H1 (cell line): ENCODE measurements around the gene RAMACL. TPM values are rescaled to one million over a fixed set of nuclear protein-coding genes. Genes with fewer than 3 reads are reported as not detected.

Experiments used
- CTCF ChIA-PET: fragments of 300-600 bp; sonication (Branson Sonifier 250); formaldehyde crosslinking; loops from one replicate; lab custom pipeline; 2021; ENCODE audit not compliant: partially characterized antibody; lab: Charles Lee
- POLR2A ChIA-PET: fragments of 300-600 bp; sonication (Branson Sonifier 250); formaldehyde crosslinking; loops from one replicate; lab custom pipeline; 2021; ENCODE audit warnings: inconsistent platforms; ENCODE audit not compliant: partially characterized antibody; lab: Charles Lee
- DNase-seq, 2 experiments: peaks; one replicate each; pipeline versions ENCODE4 v3.0.0 to v3.0.0-alpha.2; 2010 to 2022; ENCODE audit warnings: low spot score in 2 of 2, low read depth in 1 of 2, mixed read lengths in 1 of 2
- FAIRE-seq: peaks from 2 replicates; lab custom pipeline; 2011; peaks lifted over from hg19 to GRCh38; lab: Jason Lieb, UNC
- H2AFZ ChIP-seq: 2 replicates; pipeline ENCODE4 v1.8.1; 2012; ENCODE audit warnings: low read length, inconsistent platforms
- H2AK5ac ChIP-seq: 2 replicates; pipeline ENCODE4 v1.6.1; 2013; ENCODE audit warnings: low read depth, low read length
- H2BK120ac ChIP-seq: replicated peaks from 2 replicates; pipeline ENCODE3; 2013; ENCODE audit warnings: low read depth, low read length, inconsistent platforms
- H2BK12ac ChIP-seq: 2 replicates; pipeline ENCODE4 v1.6.1; 2013; ENCODE audit warnings: low read depth, low read length
- H2BK15ac ChIP-seq: 2 replicates; pipeline ENCODE4 v1.6.1; 2013; ENCODE audit warnings: low read length
- H2BK20ac ChIP-seq: 2 replicates; pipeline ENCODE4 v1.6.1; 2013; ENCODE audit warnings: low read length
- H2BK5ac ChIP-seq: 2 replicates; pipeline ENCODE4 v1.6.1; 2013; ENCODE audit warnings: low read depth, low read length
- H3K14ac ChIP-seq: 2 replicates; pipeline ENCODE4 v1.6.1; 2013; ENCODE audit warnings: inconsistent platforms; ENCODE audit not compliant: insufficient read length
- H3K18ac ChIP-seq: 2 replicates; pipeline ENCODE4 v1.6.1; 2013; ENCODE audit warnings: low read length; ENCODE audit errors: extremely low read depth
- H3K23ac ChIP-seq: 2 replicates; pipeline ENCODE4 v1.6.1; 2013; ENCODE audit warnings: inconsistent platforms; ENCODE audit not compliant: insufficient read length
- H3K23me2 ChIP-seq: 2 replicates; pipeline ENCODE4 v1.6.1; 2013; ENCODE audit warnings: low read depth, low read length
- H3K27ac ChIP-seq: 2 replicates; pipeline ENCODE4 v1.6.1; 2011; ENCODE audit warnings: low read depth, low read length, inconsistent platforms
- H3K27me3 ChIP-seq, 4 experiments: replicated peaks in 1 of 4; 1 replicate in 1 of 4; 2 replicates in 3 of 4; pipeline versions ENCODE4 v1.6.1 to v1.8.1; 2011 to 2013; ENCODE audit warnings: low read length in 3 of 4, mild to moderate bottlenecking in 3 of 4, inconsistent platforms in 2 of 4, mixed read lengths in 2 of 4, moderate library complexity in 1 of 4; ENCODE audit not compliant: control insufficient read depth in 3 of 4, insufficient read depth in 3 of 4; ENCODE audit errors: extremely low read depth in 1 of 4
- H3K36me3 ChIP-seq, 4 experiments: 2 replicates each; pipeline versions ENCODE4 v1.6.1 to v1.8.1; 2011 to 2013; ENCODE audit warnings: mild to moderate bottlenecking in 4 of 4, low read length in 3 of 4, moderate library complexity in 2 of 4, control low read depth in 1 of 4, inconsistent platforms in 1 of 4; ENCODE audit not compliant: insufficient read depth in 4 of 4, control insufficient read depth in 2 of 4
- H3K4ac ChIP-seq: replicated peaks from 2 replicates; pipeline ENCODE3; 2013; ENCODE audit warnings: low read length, low read depth, mixed read lengths, inconsistent platforms; ENCODE audit not compliant: insufficient read length
- H3K4me1 ChIP-seq, 4 experiments: replicated peaks in 1 of 4; 1 replicate in 1 of 4; 2 replicates in 3 of 4; pipeline versions ENCODE4 v1.6.1 to v1.8.1; 2011 to 2013; ENCODE audit warnings: low read length in 3 of 4, inconsistent platforms in 2 of 4, mixed read lengths in 1 of 4; ENCODE audit not compliant: insufficient read depth in 4 of 4, control insufficient read depth in 3 of 4
- H3K4me2 ChIP-seq, 2 experiments: 2 replicates each; pipeline versions ENCODE4 v1.6.1 to v1.8.1; 2011 to 2013; ENCODE audit warnings: low read depth in 2 of 2, low read length in 2 of 2, control low read depth in 1 of 2, inconsistent platforms in 1 of 2, mild to moderate bottlenecking in 1 of 2; ENCODE audit not compliant: insufficient read depth in 1 of 2
- H3K4me3 ChIP-seq, 4 experiments: fragments of 200-600, 300-600 bp in 1 of 4; sonication (generic), shearing (Covaris generic), sonication (Bioruptor Twin) in 1 of 4; 2 replicates each; pipeline versions ENCODE4 v1.5.1 to v1.8.1; 2011 to 2016; ENCODE audit warnings: low read length in 4 of 4, low read depth in 3 of 4, control low read depth in 2 of 4, inconsistent platforms in 2 of 4, mild to moderate bottlenecking in 2 of 4, mixed read lengths in 1 of 4, moderate library complexity in 1 of 4; ENCODE audit not compliant: insufficient read depth in 2 of 4; ENCODE audit errors: extremely low read depth in 1 of 4
- H3K56ac ChIP-seq: replicated peaks from 2 replicates; pipeline ENCODE3; 2013; ENCODE audit warnings: low read depth, mild to moderate bottlenecking, mixed read lengths, low read length, inconsistent platforms; ENCODE audit not compliant: insufficient read length
- H3K79me1 ChIP-seq: 2 replicates; pipeline ENCODE4 v1.6.1; 2013; ENCODE audit warnings: low read depth, low read length, control low read depth
- H3K79me2 ChIP-seq, 2 experiments: 2 replicates each; pipeline versions ENCODE4 v1.6.1 to v1.8.1; 2012 to 2013; ENCODE audit warnings: low read length in 2 of 2, mild to moderate bottlenecking in 2 of 2, inconsistent platforms in 1 of 2; ENCODE audit not compliant: insufficient read depth in 2 of 2, control insufficient read depth in 1 of 2
- H3K9ac ChIP-seq, 4 experiments: replicated peaks in 1 of 4; 1 replicate in 1 of 4; 2 replicates in 3 of 4; pipeline versions ENCODE4 v1.6.1 to v1.8.1; 2011 to 2013; ENCODE audit warnings: low read depth in 3 of 4, low read length in 3 of 4, control low read depth in 2 of 4, mild to moderate bottlenecking in 2 of 4, moderate library complexity in 2 of 4, inconsistent platforms in 1 of 4; ENCODE audit errors: extremely low read depth in 1 of 4
- H3K9me3 ChIP-seq, 2 experiments: 2 replicates each; pipeline versions ENCODE4 v1.6.1 to v1.8.1; 2012 to 2013; ENCODE audit warnings: mild to moderate bottlenecking in 2 of 2, moderate library complexity in 2 of 2, control low read depth in 1 of 2, inconsistent platforms in 1 of 2, low read depth in 1 of 2, low read length in 1 of 2, mixed read lengths in 1 of 2; ENCODE audit not compliant: insufficient read depth in 2 of 2
- H4K20me1 ChIP-seq, 2 experiments: replicated peaks in 1 of 2; 2 replicates each; pipeline versions ENCODE3 to v1.8.1; 2011 to 2013; ENCODE audit warnings: inconsistent platforms in 2 of 2, low read length in 2 of 2, mild to moderate bottlenecking in 1 of 2; ENCODE audit not compliant: insufficient read depth in 2 of 2, control insufficient read depth in 1 of 2
- H4K5ac ChIP-seq: 2 replicates; pipeline ENCODE4 v1.6.1; 2013; ENCODE audit warnings: low read length, low read depth, mixed read lengths, inconsistent platforms; ENCODE audit not compliant: insufficient read length
- H4K8ac ChIP-seq: 2 replicates; pipeline ENCODE4 v1.8.0; 2013; ENCODE audit warnings: mild to moderate bottlenecking, moderate library complexity, low read length, inconsistent platforms; ENCODE audit not compliant: insufficient read depth; ENCODE audit errors: extremely low read depth
- H4K91ac ChIP-seq: replicated peaks from 2 replicates; pipeline ENCODE3; 2013; ENCODE audit warnings: low read length, mixed read lengths, inconsistent platforms; ENCODE audit not compliant: insufficient read length
- CHD2 ChIP-seq: IDR thresholded peaks from 2 replicates; pipeline ENCODE4 v1.6.1; 2012; ENCODE audit warnings: low read length, improper control_type of control experiment
- HDAC2 ChIP-seq, 2 experiments: fragments of 300-600 bp in 1 of 2; sonication (generic) in 1 of 2; IDR thresholded peaks; 2 replicates each; pipeline ENCODE4 v1.6.1; 2011 to 2012; ENCODE audit warnings: low read depth in 2 of 2, low read length in 2 of 2, mild to moderate bottlenecking in 2 of 2, moderate library complexity in 2 of 2, borderline replicate concordance in 1 of 2, inconsistent platforms in 1 of 2
- NANOG ChIP-seq: IDR thresholded peaks from 2 replicates; pipeline ENCODE4 v1.6.1; 2011; ENCODE audit warnings: low read length, low read depth, mild to moderate bottlenecking, inconsistent platforms; ENCODE audit not compliant: insufficient read depth, poor library complexity, severe bottlenecking
- POU5F1 ChIP-seq: IDR thresholded peaks from 2 replicates; pipeline ENCODE4 v1.6.1; 2011; ENCODE audit warnings: low read depth, mild to moderate bottlenecking, low read length, moderate library complexity
- TEAD4 ChIP-seq: IDR thresholded peaks from 2 replicates; pipeline ENCODE4 v1.6.1; 2012; ENCODE audit warnings: low read depth, low read length, inconsistent platforms, mixed read lengths
- WGBS, 2 experiments: shearing (Covaris generic) in 1 of 2; methylation state at CpG; one replicate each; pipeline versions ENCODE4 v1.1.6 to v1.1.7; 2013 to 2015; ENCODE audit warnings: low lambda C conversion rate in 2 of 2, mixed read lengths in 2 of 2, inconsistent platforms in 1 of 2, low coverage in 1 of 2, missing lambda C conversion rate in 1 of 2; ENCODE audit not compliant: insufficient replicate concordance in 2 of 2, insufficient coverage in 1 of 2, insufficient read length in 1 of 2; ENCODE audit errors: extremely low coverage in 1 of 2, missing lambda C conversion rate in 1 of 2; 5-methylcytosine and 5-hydroxymethylcytosine counted together
- polyA plus RNA-seq, 7 experiments: library from polyadenylated mRNA; depleted of rRNA in 3 of 7; stranded (reverse) in 5 of 7; unstranded in 2 of 7; fragments of >200 nt in 5 of 7; fragments of 200-250 nt in 2 of 7; gene quantifications; 1 replicate in 5 of 7; 2 replicates in 1 of 7; 4 replicates in 1 of 7; pipeline versions ENCODE4 v1.2.1 to v1.2.3, GENCODE V29; 2011 to 2013; ENCODE audit warnings: missing spikeins in 2 of 7, mixed read lengths in 2 of 7
- total RNA-seq: library from RNA; stranded (reverse); fragmentation: NEBNext Ultra II Directional; extraction: Animal tissue kit (Norgen Biotek cat#: 25700); gene quantifications from 2 replicates; pipeline ENCODE4 v1.2.1, GENCODE V29; 2021

The RAMACL gene
- total and polyA plus RNA-seq, 2 of the 8 experiments (the other 6 are each of a cell fraction or from before 2014, with no cell fraction given): 0.23 to 0.97 TPM

DNA sequence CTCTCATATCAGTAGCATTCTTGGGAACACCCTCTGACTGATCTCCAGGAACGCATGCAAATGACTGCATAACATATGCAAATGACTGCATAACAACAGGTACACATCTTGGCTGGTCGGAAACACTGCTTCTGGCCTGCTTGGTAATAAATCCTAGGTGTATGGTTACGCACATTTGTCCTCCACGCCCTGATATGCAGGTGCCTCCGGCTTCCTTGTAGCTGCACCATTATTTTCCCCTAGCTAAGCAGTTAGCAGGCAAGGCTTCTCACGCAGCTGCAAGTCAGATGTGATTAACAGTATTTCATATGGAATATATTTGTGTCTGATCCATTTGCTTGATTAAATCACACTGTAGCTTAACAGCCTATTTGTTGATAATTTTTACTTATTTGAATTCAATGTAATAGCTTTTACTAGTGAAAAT, 34.6 kb upstream of the RAMACL start:
- H3K27ac ChIP-seq: no peak overlapping the region
- no peaks in the 10 kb centered on the region; a peak in 2 of 8 replicates for H3K36me3 ChIP-seq
- peak overlapping the region in 1 of 4 experiments; percentile 21; a peak in 2 of 8 replicates for H3K4me3 ChIP-seq
- H3K79me1 ChIP-seq: peaks cover 16% of the 10 kb centered on the region
- no peak overlapping the region for H3K56ac ChIP-seq
- WGBS, 2 experiments: 52% methylated on average over 6 of the region's 6 CpGs; no CpG with 5 or more reads in 1 of the 2 experiments
- POLR2A ChIA-PET: interaction anchor here (0.6 to 2.6 kb wide), 4 partner anchors 8 to 164 kb away, joined by 3 to 7 read pairs (median 3); no protein-coding TSS in a partner anchor
- H3K4me2 ChIP-seq: peak overlapping the region; percentile 42 to 65
- CTCF ChIA-PET: interaction anchor here (0.7 to 1.5 kb wide), 6 partner anchors 22 to 78 kb away, joined by 3 to 4 read pairs (median 3); no protein-coding TSS in a partner anchor
- peaks cover 6 to 16% (median 11%) of the 10 kb centered on the region in 4 experiments for H3K4me1 ChIP-seq
- no peaks in the 10 kb centered on the region for H3K23me2 ChIP-seq
- FAIRE-seq: peak; percentile 87
- no peak overlapping the region for H3K9ac ChIP-seq
- 0 out of 2 replicates have a peak overlapping the region, but pooled peaks have one; percentile 38 for H2BK5ac ChIP-seq
- no peak overlapping the region for H4K5ac ChIP-seq
- no peak overlapping the region for H2BK120ac ChIP-seq
- H3K23ac ChIP-seq: no peak overlapping the region
- no peak overlapping the region for H3K4ac ChIP-seq
- H2BK12ac ChIP-seq: no peak overlapping the region
- no peak overlapping the region for H4K91ac ChIP-seq
- no peak overlapping the region for H4K8ac ChIP-seq
- no peak overlapping the region for H2BK20ac ChIP-seq
- H3K18ac ChIP-seq: no peak overlapping the region
- no peak overlapping the region for H2AK5ac ChIP-seq
- no peak overlapping the region for H2BK15ac ChIP-seq
- no peak overlapping the region for H3K14ac ChIP-seq
- DNase-seq: no peak
- H2AFZ ChIP-seq: no peak overlapping the region
- peaks cover 0 to 9% (median 3%) of the 10 kb centered on the region in 4 experiments; a peak in 3 of 7 replicates for H3K27me3 ChIP-seq
- H3K9me3 ChIP-seq: no peaks in the 10 kb centered on the region
- H4K20me1 ChIP-seq: peaks cover 8 to 14% of the 10 kb centered on the region in 2 experiments
- TF ChIP-seq NANOG (peak; percentile 19), POU5F1 (peak; percentile 29; the same call in 1 of the 2 replicates), HDAC2 (IDR thresholded peaks at IDR 0.05; ENCODE audit: borderline replicate concordance in 1 of 2, low read depth in 2 of 2, low read length in 2 of 2) (0 out of 4 replicates have a peak, but pooled peaks of 1 of the 2 experiments have one; percentile 45), CHD2 (no peak), TEAD4 (peak; percentile 61; the same call in 1 of the 2 replicates)
- peaks cover 4 to 85% of the 10 kb centered on the region in 2 experiments for H3K79me2 ChIP-seq
